PFSK-1 (cell line): ENCODE data around the gene ATF7IP2.

Source experiments
- POLR2AphosphoS5 ChIP-seq: IDR thresholded peaks from 2 replicates; pipeline ENCODE4 v1.6.1; 2012; ENCODE audit warnings: low read depth, mild to moderate bottlenecking, control low read depth, low read length, moderate library complexity
- SIN3A ChIP-seq: IDR thresholded peaks from 2 replicates; pipeline ENCODE4 v1.6.1; 2012; ENCODE audit warnings: mild to moderate bottlenecking, low read length, moderate library complexity, borderline replicate concordance; ENCODE audit not compliant: insufficient read depth
- TAF1 ChIP-seq: IDR thresholded peaks from 2 replicates; pipeline ENCODE4 v1.6.1; 2012; ENCODE audit warnings: low read length, control low read depth, borderline replicate concordance; ENCODE audit not compliant: insufficient read depth
- TF ChIP-seq, protein P1 (sequence below), 2 experiments: IDR thresholded peaks; 2 replicates each; pipeline versions ENCODE4 v1.6.1 to v1.8.0; 2011 to 2012; ENCODE audit warnings: low read depth in 2 of 2, low read length in 2 of 2, control low read depth in 1 of 2, inconsistent platforms in 1 of 2, mild to moderate bottlenecking in 1 of 2, moderate library complexity in 1 of 2; ENCODE audit not compliant: insufficient read depth in 1 of 2

DNA sequence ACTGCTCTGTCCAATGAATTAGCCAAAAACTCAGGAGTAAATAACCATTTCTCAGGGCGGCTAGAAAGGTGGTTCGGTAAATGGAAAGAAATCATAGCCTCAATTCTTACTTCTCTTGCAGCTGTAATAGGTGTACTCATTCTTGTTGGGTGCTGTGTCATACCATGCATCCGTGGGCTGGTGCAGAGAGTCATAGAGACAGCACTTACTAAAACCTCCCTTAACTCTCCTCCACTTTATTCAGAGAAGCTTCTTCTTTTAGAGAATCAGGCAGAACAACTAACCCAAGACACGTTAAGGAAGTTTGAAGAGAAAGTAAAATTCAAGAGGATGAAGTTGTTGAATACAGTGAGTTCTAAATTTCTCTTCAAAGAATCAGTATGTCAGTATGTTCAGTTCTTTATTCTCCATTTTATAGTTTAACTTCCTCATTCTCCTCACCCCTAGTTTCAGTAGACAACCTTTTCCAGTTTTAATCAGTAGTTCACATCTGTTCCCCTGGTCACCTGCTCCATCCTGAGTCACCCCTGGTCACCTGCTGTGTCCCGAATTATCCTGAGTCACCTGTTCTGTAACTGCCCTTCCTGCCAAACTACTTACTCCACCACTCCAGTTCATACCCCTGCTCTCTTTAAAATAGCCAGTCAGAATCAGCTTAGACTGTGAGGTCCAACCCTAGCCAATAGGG lies 108.6 kb downstream of the ATF7IP2 start:
- TF ChIP-seq POLR2AphosphoS5 (no peak), TAF1 (no peak), SIN3A (no peak)
- TF ChIP-seq, protein P1, sequence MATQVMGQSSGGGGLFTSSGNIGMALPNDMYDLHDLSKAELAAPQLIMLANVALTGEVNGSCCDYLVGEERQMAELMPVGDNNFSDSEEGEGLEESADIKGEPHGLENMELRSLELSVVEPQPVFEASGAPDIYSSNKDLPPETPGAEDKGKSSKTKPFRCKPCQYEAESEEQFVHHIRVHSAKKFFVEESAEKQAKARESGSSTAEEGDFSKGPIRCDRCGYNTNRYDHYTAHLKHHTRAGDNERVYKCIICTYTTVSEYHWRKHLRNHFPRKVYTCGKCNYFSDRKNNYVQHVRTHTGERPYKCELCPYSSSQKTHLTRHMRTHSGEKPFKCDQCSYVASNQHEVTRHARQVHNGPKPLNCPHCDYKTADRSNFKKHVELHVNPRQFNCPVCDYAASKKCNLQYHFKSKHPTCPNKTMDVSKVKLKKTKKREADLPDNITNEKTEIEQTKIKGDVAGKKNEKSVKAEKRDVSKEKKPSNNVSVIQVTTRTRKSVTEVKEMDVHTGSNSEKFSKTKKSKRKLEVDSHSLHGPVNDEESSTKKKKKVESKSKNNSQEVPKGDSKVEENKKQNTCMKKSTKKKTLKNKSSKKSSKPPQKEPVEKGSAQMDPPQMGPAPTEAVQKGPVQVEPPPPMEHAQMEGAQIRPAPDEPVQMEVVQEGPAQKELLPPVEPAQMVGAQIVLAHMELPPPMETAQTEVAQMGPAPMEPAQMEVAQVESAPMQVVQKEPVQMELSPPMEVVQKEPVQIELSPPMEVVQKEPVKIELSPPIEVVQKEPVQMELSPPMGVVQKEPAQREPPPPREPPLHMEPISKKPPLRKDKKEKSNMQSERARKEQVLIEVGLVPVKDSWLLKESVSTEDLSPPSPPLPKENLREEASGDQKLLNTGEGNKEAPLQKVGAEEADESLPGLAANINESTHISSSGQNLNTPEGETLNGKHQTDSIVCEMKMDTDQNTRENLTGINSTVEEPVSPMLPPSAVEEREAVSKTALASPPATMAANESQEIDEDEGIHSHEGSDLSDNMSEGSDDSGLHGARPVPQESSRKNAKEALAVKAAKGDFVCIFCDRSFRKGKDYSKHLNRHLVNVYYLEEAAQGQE (IDR thresholded peaks at IDR 0.05; ENCODE audit: insufficient read depth in 1 of 2, low read depth in 2 of 2, low read length in 2 of 2): no peak
